Ectodermal cell (in vitro differentiated cells): ENCODE data around the gene HACE1.

Experiments used
- H3K27ac ChIP-seq: 2 replicates; pipeline ENCODE4 v1.7.0; 2013; ENCODE audit warnings: mild to moderate bottlenecking, low read depth, low read length; ENCODE audit not compliant: insufficient read depth, poor library complexity, severe bottlenecking
- H3K27me3 ChIP-seq: 2 replicates; pipeline ENCODE4 v1.7.0; 2013; ENCODE audit warnings: mild to moderate bottlenecking, low read length; ENCODE audit not compliant: insufficient read depth, control insufficient read depth, poor library complexity, severe bottlenecking
- H3K36me3 ChIP-seq: one replicate; pipeline ENCODE4 v1.7.0; 2013; ENCODE audit warnings: low read length; ENCODE audit not compliant: control insufficient read depth, insufficient read depth
- H3K4me1 ChIP-seq: one replicate; pipeline ENCODE4 v1.7.0; 2013; ENCODE audit warnings: low read length; ENCODE audit not compliant: control insufficient read depth, insufficient read depth
- H3K4me3 ChIP-seq: 2 replicates; pipeline ENCODE4 v1.7.0; 2013; ENCODE audit warnings: low read depth, low read length, control low read depth; ENCODE audit not compliant: insufficient read depth
- H3K9me3 ChIP-seq: 2 replicates; pipeline ENCODE4 v1.7.0; 2013; ENCODE audit warnings: mild to moderate bottlenecking, low read length, moderate library complexity; ENCODE audit not compliant: control insufficient read depth
- WGBS, 2 experiments: methylation state at CpG; one replicate each; pipeline ENCODE4 v1.1.7; 2013; ENCODE audit warnings: missing lambda C conversion rate in 2 of 2; 5-methylcytosine and 5-hydroxymethylcytosine counted together

The HACE1 gene

DNA sequence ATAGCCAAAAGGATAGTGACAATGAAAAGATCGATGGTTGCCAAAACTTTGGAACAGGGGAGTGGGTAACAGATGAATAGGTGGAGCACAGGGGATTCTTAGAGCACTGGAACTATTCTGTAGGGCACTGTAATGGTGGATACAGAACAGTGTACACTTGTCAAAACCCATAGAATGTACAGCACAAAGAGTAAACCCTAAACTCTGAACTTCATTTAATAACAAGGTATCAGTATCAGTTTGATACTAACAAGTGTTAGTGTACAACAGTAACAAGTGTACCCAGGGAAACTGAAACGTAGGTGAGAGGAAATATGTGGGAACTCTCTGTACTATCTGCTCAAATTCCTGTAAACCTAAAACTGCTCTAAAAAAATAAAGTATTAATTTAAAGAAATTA lies 179.2 kb downstream of the HACE1 start:
- H3K4me1 ChIP-seq, result no peaks in the 10 kb centered on the region
- no peaks in the 10 kb centered on the region for H3K36me3 ChIP-seq
- no peaks in the 10 kb centered on the region for H3K9me3 ChIP-seq
- no peak overlapping the region for H3K27ac ChIP-seq
- no peaks in the 10 kb centered on the region for H3K27me3 ChIP-seq
- WGBS, 2 experiments, result 99 to 100% methylated on average over 1 to 2 of the region's 2 CpGs
- no peak overlapping the region for H3K4me3 ChIP-seq

DNA sequence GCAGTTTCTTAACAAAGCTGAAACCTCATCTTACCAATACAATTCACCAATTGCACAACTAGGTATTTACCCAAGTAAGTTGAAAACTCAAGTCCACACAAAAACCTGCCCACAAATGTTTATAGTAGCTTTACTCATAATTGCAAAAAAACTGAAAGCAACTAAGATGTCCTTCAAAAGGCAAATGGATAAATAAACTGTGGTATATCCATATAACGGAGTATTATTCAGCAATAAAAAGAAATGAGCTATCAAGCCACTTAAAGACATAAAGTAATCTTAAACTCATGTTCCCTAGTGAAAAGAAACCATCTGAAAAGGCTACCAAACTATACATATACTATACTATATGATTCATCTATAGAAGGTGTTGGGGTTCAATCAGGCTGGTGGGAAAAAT lies 179.7 kb downstream of the HACE1 start:
- no peak overlapping the region for H3K27ac ChIP-seq
- no peaks in the 10 kb centered on the region for H3K36me3 ChIP-seq
- no peaks in the 10 kb centered on the region for H3K9me3 ChIP-seq
- no peak overlapping the region for H3K4me3 ChIP-seq
- no peaks in the 10 kb centered on the region for H3K27me3 ChIP-seq
- WGBS, 2 experiments, result no CpG with 5 or more reads among the region's 1 CpG
- H3K4me1 ChIP-seq, result no peaks in the 10 kb centered on the region
